ENCODE data around the gene SMYD3.

GRCh38 chr1:245984390-245985155, 522.5 kb downstream of the SMYD3 start:
- TF ChIP-seq, protein P1, sequence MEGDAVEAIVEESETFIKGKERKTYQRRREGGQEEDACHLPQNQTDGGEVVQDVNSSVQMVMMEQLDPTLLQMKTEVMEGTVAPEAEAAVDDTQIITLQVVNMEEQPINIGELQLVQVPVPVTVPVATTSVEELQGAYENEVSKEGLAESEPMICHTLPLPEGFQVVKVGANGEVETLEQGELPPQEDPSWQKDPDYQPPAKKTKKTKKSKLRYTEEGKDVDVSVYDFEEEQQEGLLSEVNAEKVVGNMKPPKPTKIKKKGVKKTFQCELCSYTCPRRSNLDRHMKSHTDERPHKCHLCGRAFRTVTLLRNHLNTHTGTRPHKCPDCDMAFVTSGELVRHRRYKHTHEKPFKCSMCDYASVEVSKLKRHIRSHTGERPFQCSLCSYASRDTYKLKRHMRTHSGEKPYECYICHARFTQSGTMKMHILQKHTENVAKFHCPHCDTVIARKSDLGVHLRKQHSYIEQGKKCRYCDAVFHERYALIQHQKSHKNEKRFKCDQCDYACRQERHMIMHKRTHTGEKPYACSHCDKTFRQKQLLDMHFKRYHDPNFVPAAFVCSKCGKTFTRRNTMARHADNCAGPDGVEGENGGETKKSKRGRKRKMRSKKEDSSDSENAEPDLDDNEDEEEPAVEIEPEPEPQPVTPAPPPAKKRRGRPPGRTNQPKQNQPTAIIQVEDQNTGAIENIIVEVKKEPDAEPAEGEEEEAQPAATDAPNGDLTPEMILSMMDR (IDR thresholded peaks at IDR 0.05) = no peak
- TF ChIP-seq POLR2A (IDR thresholded peaks at IDR 0.05) = no peak
- no peak for TF ChIP-seq EP300 (IDR thresholded peaks at IDR 0.05)
